HG03135 (cell line): ENCODE measurements around the gene SLC12A9.
"Not testable (repeated sequence)": the region's sequence is repeated elsewhere in the genome, so short reads cannot be mapped to it uniquely, and the experiment has no call there.

ENCODE experiments used
- ATAC-seq: cut with Tn5 transposase; IDR thresholded peaks from one replicate; pipeline ENCODE4 v1.9.1; 2021; ENCODE audit warnings: mild to moderate bottlenecking, moderate library complexity; ENCODE audit not compliant: unreplicated experiment

The SLC12A9 gene

DNA sequence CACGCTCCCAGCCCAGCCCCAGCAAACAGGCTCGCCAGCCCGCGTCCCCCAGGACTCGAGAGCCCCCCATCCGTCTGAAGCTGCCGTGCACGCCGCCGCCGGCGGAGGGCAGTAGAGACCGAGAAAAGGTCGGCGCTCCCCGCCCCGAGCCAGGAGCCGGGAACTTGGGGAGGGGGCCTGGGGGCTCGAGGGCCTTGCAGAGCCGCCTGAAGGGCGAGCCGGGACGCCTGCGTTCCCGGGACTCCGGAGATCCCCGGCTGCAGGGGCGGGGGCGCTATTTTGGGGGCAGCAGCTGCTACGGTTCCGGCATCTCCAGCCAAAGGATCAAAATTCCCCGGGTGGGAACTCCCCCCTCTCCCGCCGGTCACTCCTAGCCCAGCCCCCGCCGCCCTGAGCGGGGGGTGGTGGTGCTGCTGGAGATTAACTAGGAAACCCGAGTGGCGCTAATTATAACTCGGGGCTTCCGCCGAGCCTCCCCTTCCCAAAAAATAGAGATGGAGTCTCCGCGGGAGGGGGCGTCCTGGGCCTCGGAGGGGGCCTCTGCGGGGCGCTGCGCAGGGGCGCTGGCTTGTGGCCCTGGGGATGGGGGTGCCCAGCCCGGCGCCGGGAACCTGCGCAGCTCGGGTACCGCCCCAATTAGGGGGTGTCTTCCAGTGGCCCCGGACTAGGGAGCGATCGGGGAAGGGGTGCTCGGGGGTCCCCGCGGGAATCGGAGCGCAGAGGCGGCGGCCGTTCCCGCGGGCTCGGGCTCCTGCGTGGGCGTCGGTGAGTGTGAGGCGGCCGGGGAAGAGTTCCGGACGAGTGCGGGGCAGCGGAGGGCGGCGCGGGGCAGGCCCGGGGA lies 42.6 kb downstream of the SLC12A9 start:
- ATAC-seq: no peak

DNA sequence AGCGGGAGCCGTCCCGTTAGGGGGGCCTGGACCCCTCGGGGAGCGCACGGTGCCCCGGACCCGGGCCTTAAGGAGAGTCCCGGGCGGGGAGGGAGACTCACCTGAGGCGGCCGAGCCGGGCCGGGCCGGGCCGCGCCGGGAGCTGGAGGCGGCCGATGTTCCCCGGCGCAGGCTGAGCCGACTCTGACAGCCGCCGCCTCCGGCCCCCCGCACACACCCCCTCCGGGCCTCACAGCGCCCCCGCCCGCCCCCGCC lies 43.1 kb downstream of the SLC12A9 start, which contains the start of gene ACHE:
ACHE (minus strand) TSS at position 188 of the 255 bp plus-strand sequence. CDS start 1,656 bp downstream, outside the sequence.
- no peak for ATAC-seq

DNA sequence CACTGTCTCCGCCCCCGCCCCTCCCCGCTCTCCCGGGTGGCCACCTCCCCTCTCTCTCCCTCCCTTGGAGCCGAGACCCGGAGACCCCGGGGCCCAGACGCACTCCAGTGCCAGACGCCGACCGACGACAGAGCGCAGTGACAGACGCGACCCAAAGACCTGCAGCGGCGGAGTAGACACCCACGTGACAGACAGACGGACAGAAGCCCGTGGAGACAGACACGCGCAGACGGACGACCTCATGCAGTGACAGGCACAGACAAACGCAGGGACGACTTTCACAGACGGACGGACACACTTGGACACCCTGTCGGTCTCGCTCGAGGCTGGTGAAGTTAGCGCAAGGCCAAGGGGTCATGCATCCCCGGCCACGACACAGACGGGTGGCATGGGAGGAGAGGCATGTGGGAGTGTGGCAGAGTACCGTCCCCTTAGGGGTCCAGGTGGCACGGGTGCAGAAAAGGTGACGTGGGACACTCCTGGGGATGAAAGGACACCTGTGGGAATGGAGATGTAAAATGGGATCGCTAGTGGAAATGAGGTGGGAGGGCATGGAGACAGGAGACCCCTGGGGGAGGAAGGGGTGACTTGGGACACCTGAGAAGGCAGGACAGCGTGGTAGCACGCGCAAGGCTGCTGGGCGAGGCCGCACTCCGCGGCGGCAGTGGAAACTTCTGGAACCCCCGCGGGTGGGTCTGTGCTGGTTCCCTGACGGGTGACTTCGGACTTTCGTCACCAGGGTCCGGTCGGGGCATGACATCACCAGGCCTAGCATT lies 43.6 kb downstream of the SLC12A9 start:
- no peak for ATAC-seq

DNA sequence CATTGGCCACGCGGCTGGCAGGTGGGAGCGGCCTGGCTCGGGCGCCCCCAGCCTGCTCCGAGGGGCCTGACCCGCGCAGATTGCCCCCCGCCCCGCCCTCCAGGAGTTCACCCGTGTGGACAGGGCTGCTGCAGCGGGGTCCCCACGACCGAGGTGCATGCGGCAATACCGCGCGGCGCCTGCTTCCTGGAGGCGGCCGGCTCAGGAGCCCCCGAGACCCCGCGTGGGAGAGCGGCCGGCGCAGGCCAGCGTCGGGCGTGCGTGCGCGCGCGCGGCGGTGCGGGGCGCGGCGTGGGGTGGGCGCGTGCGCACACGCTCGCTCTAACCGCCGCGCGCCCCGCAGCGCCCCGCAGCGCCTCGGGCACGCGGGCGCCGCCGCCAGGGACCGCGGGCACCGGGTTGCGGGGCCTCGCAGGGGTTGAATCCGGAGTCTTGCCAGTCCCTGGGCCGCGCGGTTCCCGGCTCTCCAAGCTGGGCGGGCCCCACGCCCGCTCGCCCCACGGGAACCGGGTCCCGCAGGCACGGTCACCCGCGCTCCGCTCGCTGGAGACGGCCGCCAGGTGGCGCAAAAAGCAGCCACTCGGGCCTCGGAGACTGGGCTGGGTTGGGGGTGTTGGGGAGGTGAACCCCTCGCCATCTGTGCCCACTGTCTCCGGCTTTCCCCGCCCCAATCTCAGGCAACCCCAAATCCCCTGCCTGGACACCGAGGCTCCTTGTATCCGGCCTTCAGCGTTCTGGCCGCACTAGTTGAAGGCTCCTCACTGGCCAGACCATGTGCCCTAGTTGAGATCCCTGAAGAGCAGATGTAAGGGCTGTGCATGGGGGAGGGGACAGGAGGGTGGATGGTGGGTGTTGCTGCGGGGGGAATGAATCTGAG lies 44.5 kb downstream of the SLC12A9 start:
- no peak for ATAC-seq

DNA sequence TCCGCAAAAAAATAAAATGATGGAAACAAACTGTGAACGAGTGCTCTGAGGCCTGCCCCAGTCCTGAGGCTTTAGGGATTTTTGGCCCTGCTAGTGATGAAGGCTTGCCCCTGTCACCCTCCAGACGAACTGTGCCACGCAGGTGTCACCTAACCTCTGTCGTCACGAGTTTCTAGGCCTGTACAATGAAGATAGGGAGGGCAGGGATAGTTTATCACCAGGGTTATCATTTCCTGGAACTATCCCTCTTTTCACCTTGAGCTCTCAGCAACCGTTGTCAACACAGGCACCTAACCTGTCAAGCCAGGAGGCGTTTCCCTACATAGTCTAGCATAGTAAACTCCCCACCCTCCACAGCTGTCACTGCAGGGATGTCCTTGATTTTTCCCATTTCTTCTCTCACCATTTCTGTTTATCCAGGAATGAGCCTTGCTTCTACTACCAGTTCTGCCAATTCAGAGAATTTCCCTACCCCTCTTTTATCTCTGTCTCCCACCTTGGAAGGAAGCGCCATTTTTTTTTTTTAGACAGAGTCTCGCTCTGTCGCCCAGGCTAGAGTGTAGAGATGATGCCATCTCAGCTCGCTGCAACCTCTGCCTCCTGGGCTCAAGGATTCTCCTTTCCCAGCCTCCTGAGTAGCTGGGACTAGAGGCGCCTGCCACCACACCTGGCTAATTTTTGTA lies 45.4 kb downstream of the SLC12A9 start:
- ATAC-seq: no peak

DNA sequence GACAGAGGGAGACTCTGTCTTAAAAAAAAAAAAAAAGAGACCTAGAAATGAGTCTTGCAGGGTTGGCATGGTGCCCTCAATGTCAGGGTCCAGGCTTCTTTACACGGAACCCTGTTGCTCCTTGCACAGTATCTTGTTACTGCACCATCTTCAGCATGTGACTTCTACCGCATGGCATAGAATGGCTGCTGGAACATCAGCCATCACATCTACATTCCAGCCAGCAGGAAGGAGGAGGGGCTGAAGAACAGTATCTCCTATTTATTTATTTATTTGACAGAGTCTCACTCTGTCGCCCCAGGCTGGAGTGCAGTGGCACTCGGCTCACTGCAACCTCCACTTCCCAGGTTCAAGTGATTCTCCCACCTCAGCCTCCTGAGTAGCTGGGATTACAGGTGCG lies 46.9 kb downstream of the SLC12A9 start:
- no peak for ATAC-seq

DNA sequence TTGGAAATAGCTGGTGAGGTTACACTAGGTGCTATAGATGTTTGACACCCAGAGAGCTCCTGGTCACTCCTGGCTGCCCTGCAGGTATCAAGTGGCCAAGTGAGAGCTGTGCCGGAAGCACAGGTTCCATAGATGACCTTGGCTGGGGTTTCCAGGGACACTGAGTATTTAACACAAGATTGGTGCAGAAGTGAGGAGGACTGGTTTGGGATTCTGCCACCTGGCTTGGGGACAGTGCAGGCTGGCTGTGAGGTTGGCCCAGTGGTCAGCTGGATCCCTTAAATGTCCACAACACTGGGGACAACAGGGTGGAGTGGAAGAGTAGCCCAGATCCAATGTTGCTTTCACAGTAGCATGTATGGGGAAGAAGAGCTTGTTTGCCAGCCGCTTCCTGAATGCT lies 48.5 kb downstream of the SLC12A9 start:
- no peak for ATAC-seq

DNA sequence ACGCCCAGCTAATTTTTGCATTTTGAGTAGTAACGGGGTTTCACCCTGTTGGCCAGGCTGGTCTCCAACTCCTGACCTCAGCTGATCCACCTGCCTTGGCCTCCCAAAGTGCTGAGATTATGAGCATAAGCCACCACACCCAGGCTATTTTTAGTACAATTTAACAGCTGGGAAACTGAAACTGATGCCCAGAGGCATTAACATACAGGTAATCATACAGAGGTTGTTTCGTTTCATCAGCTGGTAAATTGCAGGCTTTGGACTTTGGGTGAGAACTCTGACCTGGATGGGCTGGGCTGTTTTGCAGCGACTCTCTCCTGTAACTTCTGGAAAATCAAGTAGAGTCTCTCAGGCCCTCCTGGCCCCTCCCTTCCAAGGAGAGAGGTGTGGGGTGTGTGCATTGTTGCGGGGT lies 49.4 kb downstream of the SLC12A9 start:
- ATAC-seq: no peak

DNA sequence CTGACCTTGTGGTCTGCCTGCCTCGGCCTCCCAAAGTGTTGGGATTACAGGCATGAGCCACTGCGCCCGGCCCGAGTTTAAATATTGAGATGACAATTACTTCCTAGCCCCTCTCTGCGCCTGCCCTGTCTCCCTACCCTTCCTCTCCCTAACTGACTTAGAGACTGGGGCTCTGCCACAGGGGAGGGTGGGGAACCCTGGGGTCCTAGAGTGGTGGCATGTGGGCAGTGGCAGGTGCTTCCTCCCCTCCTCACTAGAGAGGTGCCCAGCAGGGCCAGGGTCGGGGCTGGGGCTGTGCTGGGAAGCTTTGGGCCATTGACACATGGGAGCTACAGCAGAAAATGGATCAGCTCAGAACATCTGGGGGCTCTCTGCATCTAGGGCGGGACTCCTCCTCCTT lies 50.1 kb downstream of the SLC12A9 start:
- no peak for ATAC-seq

DNA sequence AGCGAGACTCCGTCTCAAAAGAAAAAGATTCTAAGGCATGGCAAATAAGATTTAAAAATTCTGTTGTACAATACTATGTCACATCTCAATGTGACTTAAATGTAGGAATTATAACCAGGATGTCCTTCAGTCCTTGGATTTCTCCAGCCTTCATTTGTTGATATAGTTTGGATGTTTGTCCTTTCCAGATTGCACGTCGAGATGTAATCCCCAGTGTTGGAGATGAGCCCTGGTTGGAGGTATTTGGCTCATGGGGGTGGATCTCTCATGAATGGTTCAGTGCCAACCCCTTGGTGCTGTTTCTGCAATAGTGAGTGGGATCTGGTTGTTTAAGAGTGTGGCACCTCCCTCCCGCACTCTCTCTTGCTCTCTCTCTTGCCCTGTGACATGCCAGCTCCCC lies 56.0 kb downstream of the SLC12A9 start:
- ATAC-seq: no peak

DNA sequence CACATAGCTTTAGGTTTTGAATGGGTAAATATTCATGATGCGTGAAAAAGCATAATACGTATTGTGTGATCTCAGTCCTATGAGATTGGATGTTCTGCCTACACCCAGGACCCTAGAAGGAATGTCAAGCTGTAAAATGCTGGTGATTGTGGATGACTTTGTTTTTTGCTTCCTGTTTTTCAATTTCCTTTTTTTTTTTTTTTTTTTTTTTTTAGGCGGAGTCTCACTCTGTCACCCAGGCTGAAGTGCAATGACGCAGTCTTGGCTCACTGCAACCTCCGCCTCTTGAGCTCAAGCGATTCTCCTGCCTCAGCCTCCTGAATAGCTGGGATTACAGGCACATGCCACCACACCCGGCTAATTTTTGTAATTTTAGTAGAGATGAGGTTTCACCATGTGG lies 57.9 kb downstream of the SLC12A9 start:
- not testable (repeated sequence) for ATAC-seq

DNA sequence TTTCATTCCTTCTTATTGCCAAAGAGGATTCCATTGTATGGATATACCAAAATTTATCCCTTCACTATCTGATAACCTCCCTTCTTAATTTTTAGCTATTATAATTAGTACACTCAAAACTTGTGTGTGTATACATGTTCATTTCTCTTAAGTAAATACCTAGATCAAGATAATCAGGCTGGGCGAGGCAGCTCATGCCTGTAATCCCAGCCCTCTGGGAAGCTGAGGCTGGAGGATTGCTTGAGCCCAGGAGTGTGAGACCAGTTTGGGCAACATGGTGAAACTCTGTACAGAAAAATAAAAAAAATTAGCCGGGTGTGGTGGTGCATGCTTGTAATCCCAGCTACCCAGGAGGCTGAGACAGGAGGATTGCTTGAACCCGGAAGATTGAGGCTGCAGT lies 59.0 kb downstream of the SLC12A9 start:
- ATAC-seq: no peak

DNA sequence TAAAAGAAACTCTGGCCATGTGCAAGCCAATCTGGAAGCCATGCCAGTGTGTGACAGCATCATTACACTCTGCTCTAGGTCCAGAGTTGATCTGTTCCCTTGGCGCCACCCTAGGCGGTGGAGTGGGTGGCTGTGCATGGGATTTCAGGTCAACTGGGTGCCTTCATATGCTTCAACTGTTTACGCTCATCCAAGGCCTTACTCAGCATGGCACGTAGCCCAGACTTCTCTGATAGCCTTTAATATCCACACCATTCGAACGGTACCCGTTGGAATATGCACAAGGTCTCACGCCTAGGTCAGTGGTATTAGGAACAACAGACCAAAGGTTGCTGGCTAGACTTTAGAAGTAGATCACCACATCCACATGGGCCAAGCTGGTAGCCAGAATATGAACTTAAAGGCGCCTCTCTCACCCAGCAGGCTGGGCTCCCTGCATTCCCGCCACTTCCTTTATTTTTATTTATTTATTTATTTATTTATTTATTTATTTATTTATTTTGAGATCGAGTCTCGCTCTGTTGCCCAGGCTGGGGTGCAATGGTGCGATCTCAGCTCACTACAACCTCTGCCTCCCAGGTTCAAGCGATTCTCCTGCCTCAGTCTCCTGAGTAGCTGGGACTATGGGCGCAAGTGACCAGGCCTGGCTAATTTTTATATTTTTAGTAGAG lies 61.8 kb downstream of the SLC12A9 start:
- ATAC-seq: no peak

DNA sequence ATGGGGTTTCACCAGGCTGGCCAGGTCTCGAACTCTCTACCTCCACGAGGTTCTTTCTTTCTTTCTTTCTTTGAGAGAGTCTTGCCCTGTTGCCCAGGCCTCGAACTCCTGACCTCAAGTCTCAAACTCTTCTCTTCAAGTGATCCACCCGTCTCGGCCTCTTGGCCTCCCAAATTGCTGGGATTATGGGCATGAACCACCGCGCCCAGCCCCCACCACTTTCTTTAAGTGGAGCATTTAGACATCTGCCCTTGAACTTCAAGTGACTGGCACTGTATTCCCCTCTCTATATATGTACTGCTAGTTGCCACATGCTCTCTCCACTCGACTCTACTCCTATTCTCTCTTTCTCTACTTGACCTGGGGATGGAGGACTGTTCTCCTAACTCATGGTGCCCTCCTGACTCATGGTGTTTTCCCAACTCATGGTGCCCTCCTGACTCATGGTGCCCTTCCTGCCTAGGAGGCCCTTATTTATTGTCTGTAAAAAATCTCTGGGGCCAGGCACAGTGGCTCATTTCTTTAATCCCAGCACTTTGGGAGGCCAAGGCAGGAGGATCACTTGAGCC lies 62.5 kb downstream of the SLC12A9 start:
- no peak for ATAC-seq
